D721Med (cell line): ENCODE data around the gene BYSL.

ENCODE experiments used
- DNase-seq: peaks from one replicate; pipeline ENCODE4 v3.0.0; 2011; ENCODE audit warnings: low spot score; ENCODE audit not compliant: insufficient read length
- FAIRE-seq: peaks from 2 replicates; lab custom pipeline; 2011; peaks lifted over from hg19 to GRCh38; lab: Jason Lieb, UNC
- TF ChIP-seq, protein P1 (sequence below): IDR thresholded peaks from 2 replicates; pipeline ENCODE4 v1.5.1; 2012; ENCODE audit warnings: mild to moderate bottlenecking, control low read depth; ENCODE audit not compliant: insufficient read depth; ENCODE audit errors: missing control alignments

BYSL gene

DNA sequence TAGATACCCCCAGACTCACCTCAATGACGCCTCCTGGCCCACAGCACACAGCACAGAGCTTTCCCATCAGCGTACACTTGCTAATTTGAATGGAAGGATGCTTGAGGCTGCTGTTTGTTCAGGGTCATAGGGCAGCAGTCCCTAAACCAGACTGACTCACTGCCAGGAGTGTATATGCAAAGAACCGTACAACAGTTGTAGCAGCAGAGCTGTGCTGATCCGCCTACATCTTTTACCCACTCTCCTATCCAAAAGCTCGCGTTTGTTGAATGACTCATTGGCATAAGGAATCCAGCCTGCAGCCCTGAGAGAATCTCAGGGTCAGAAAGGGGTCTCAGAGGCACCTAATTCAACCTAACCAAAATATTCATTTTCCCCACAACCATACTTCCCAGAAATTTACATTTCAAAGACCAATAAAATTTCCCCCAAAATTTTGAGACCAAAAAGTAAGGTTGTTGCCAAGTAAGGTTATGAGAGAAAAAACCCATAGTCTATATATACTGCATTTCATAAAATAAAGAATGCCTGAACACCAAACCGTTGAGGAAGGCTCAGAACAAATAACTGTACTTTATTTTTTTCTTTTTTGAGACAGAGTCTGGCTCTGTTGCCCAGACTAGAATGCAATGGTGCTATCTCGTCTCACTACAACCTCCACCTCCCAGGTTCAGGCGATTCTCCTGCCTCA lies 55.6 kb downstream of the BYSL start:
- DNase-seq = no peak
- FAIRE-seq = no peak
- TF ChIP-seq, protein P1, sequence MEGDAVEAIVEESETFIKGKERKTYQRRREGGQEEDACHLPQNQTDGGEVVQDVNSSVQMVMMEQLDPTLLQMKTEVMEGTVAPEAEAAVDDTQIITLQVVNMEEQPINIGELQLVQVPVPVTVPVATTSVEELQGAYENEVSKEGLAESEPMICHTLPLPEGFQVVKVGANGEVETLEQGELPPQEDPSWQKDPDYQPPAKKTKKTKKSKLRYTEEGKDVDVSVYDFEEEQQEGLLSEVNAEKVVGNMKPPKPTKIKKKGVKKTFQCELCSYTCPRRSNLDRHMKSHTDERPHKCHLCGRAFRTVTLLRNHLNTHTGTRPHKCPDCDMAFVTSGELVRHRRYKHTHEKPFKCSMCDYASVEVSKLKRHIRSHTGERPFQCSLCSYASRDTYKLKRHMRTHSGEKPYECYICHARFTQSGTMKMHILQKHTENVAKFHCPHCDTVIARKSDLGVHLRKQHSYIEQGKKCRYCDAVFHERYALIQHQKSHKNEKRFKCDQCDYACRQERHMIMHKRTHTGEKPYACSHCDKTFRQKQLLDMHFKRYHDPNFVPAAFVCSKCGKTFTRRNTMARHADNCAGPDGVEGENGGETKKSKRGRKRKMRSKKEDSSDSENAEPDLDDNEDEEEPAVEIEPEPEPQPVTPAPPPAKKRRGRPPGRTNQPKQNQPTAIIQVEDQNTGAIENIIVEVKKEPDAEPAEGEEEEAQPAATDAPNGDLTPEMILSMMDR = no peak
